Measurements from ENCODE around the gene RHBDF2. TPM values are rescaled to one million over a fixed set of nuclear protein-coding genes. Genes with fewer than 3 reads are reported as not detected.

The RHBDF2 gene
- total and polyA plus RNA-seq, 7 experiments from 2014 or later = 2.9 to 119 (median 31.4) TPM

DNA sequence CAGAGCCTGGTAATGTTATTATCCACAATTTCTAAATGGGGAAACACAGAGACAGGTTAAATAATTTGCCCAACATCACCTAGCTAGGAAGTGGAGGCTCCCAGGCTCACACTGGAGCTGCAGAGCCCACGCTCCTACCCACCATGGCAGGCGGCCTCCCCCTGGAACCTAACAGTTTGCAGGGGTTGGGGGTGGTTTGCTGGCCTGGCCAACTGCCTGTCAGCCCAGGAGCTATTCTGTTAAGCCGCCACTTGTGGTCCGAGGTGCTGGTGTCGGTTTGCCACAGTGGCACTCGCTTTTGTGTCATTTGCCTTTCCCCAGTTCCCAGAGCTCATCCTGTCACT is 42.2 kb upstream of the RHBDF2 start:
- H3K4me3 Mint-ChIP-seq = no peak overlapping the region
- H3K27ac Mint-ChIP-seq = no peak overlapping the region
- H3K36me3 Mint-ChIP-seq = peaks cover 0 to 3% (median 0%) of the 10 kb centered on the region in 5 donors
- POLR2A ChIA-PET = no interaction called here
- H3K4me1 ChIP-seq (ENCODE audit: control insufficient read depth in 2 of 2, insufficient read depth in 2 of 2, low read length in 2 of 2) = no peaks in the 10 kb centered on the region
- CTCF ChIA-PET = interaction anchor here (0.7 to 4.6 kb wide), 2 partner anchors 16 to 20 kb away, joined by 3 to 62 read pairs; no protein-coding TSS in a partner anchor
- H3K4me3 ChIP-seq (ENCODE audit: low read length) = no peak overlapping the region
- intact Hi-C loops (cut with micrococcal nuclease) = no loop called here
- peaks cover 0 to 5% of the 10 kb centered on the region in 2 donors for H3K27me3 ChIP-seq (ENCODE audit: control insufficient read depth in 2 of 2, insufficient read depth in 2 of 2, low read length in 2 of 2)
- H3K27ac ChIP-seq (ENCODE audit: low read depth, low read length) = no peak overlapping the region
- DNase-seq (no peak), ATAC-seq (no peak)
- H3K9me3 Mint-ChIP-seq = no peaks in the 10 kb centered on the region
- peaks cover 0 to 15% (median 10%) of the 10 kb centered on the region in 7 donors for H3K4me1 Mint-ChIP-seq
- H3K36me3 ChIP-seq (ENCODE audit: control insufficient read depth in 2 of 3, insufficient read depth in 3 of 3, low read length in 3 of 3) = no peaks in the 10 kb centered on the region
- H3K9me3 ChIP-seq (ENCODE audit: control insufficient read depth in 2 of 3, low read length in 3 of 3) = no peaks in the 10 kb centered on the region
- H3K27me3 Mint-ChIP-seq = peaks cover 22 to 51% (median 25%) of the 10 kb centered on the region in 5 donors

GRCh38 chr17:76542984-76543383 is 41.8 kb upstream of the RHBDF2 start:
- no peak overlapping the region for H3K4me3 Mint-ChIP-seq
- peaks cover 0 to 15% (median 10%) of the 10 kb centered on the region in 7 donors for H3K4me1 Mint-ChIP-seq
- Histone ChIP-seq H3K4me1 (ENCODE audit: control insufficient read depth in 2 of 2, insufficient read depth in 2 of 2, low read length in 2 of 2) (no peaks in the 10 kb centered on the region), H3K27me3 (ENCODE audit: control insufficient read depth in 2 of 2, insufficient read depth in 2 of 2, low read length in 2 of 2) (peaks cover 0 to 5% of the 10 kb centered on the region in 2 donors), H3K4me3 (ENCODE audit: low read length) (no peak overlapping the region), H3K36me3 (ENCODE audit: control insufficient read depth in 2 of 3, insufficient read depth in 3 of 3, low read length in 3 of 3) (no peaks in the 10 kb centered on the region), H3K27ac (ENCODE audit: low read depth, low read length) (no peak overlapping the region), H3K9me3 (ENCODE audit: control insufficient read depth in 2 of 3, low read length in 3 of 3) (no peaks in the 10 kb centered on the region)
- POLR2A ChIA-PET = no interaction called here
- peaks cover 22 to 53% (median 27%) of the 10 kb centered on the region in 5 donors for H3K27me3 Mint-ChIP-seq
- intact Hi-C loops (cut with micrococcal nuclease) = no loop called here
- DNase-seq = no peak
- H3K9me3 Mint-ChIP-seq = no peaks in the 10 kb centered on the region
- CTCF ChIA-PET = interaction anchor here (4.6 kb wide), 1 partner anchor 20 kb away, joined by 62 read pairs; no protein-coding TSS in a partner anchor
- H3K36me3 Mint-ChIP-seq = peaks cover 0 to 3% (median 0%) of the 10 kb centered on the region in 5 donors
- H3K27ac Mint-ChIP-seq = no peak overlapping the region
- no peak for ATAC-seq

- H3K4me3 Mint-ChIP-seq = no peak overlapping the region
- no peaks in the 10 kb centered on the region for H3K9me3 ChIP-seq (ENCODE audit: control insufficient read depth in 2 of 3, low read length in 3 of 3)
- DNase-seq (no peak), ATAC-seq (no peak)
- intact Hi-C loops (cut with micrococcal nuclease) = no loop called here
- no peak overlapping the region for H3K4me3 ChIP-seq (ENCODE audit: low read length)
- no peaks in the 10 kb centered on the region for H3K4me1 ChIP-seq (ENCODE audit: control insufficient read depth in 2 of 2, insufficient read depth in 2 of 2, low read length in 2 of 2)
- ChIA-PET POLR2A (no interaction called here), CTCF (no interaction called here)
- no peak overlapping the region for H3K27ac Mint-ChIP-seq
- no peak overlapping the region for H3K27ac ChIP-seq (ENCODE audit: low read depth, low read length)
- H3K4me1 Mint-ChIP-seq = peaks cover 0 to 15% (median 10%) of the 10 kb centered on the region in 7 donors
- peaks cover 0 to 3% (median 0%) of the 10 kb centered on the region in 5 donors for H3K36me3 Mint-ChIP-seq
- peaks cover 0 to 5% of the 10 kb centered on the region in 2 donors for H3K27me3 ChIP-seq (ENCODE audit: control insufficient read depth in 2 of 2, insufficient read depth in 2 of 2, low read length in 2 of 2)
- no peaks in the 10 kb centered on the region for H3K36me3 ChIP-seq (ENCODE audit: control insufficient read depth in 2 of 3, insufficient read depth in 3 of 3, low read length in 3 of 3)
- no peaks in the 10 kb centered on the region for H3K9me3 Mint-ChIP-seq
- H3K27me3 Mint-ChIP-seq = peaks cover 22 to 53% (median 27%) of the 10 kb centered on the region in 5 donors
These were observed 41.3 kb upstream of the RHBDF2 start for GRCh38 chr17:76542566-76542971.

DNA sequence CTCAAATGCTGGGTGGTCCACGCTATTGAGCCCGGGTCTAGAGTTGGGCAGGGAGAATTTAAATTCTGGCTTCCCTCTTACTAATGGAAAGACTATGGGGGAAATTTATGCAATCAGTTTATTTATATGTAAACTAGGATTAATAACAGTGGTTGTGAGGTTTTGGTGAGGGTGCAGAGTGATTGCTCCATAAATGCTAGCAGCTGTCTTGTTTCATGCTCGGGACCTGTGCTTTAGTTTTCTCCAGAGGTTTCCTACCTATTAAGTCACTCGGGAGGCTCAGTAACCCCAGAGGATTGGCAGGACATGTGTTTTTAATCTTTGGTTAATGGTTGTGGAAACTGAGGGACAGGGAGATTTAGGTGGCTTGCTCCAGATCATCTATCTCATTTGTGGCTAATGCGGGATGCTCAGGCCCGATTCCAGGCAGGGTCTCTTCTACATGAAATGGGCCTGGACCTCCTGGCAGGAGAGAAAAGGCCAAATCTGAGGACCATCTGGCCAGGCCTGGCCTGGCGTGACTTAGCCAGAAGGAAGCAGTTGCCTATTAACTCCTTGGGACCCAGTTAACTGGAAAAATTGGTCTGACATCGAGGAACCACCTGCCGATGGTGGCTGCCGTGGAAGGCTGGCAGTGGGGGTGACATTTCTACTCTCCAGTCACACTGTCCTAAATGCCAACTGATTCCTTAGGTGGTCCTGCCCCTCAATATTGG is 40.7 kb upstream of the RHBDF2 start:
- CTCF ChIA-PET = no interaction called here
- Mint-ChIP-seq H3K27ac (no peak overlapping the region), H3K4me3 (no peak overlapping the region), H3K36me3 (peaks cover 0 to 3% (median 0%) of the 10 kb centered on the region in 5 donors), H3K27me3 (peaks cover 22 to 57% (median 27%) of the 10 kb centered on the region in 5 donors), H3K9me3 (no peaks in the 10 kb centered on the region), H3K4me1 (peaks cover 0 to 14% (median 10%) of the 10 kb centered on the region in 7 donors)
- no peaks in the 10 kb centered on the region for H3K36me3 ChIP-seq (ENCODE audit: control insufficient read depth in 2 of 3, insufficient read depth in 3 of 3, low read length in 3 of 3)
- intact Hi-C loops (cut with micrococcal nuclease) = no loop called here
- no peaks in the 10 kb centered on the region for H3K4me1 ChIP-seq (ENCODE audit: control insufficient read depth in 2 of 2, insufficient read depth in 2 of 2, low read length in 2 of 2)
- H3K27me3 ChIP-seq (ENCODE audit: control insufficient read depth in 2 of 2, insufficient read depth in 2 of 2, low read length in 2 of 2) = peaks cover 0 to 5% of the 10 kb centered on the region in 2 donors
- H3K4me3 ChIP-seq (ENCODE audit: low read length) = no peak overlapping the region
- H3K27ac ChIP-seq (ENCODE audit: low read depth, low read length) = no peak overlapping the region
- DNase-seq (no peak), ATAC-seq (no peak)
- POLR2A ChIA-PET = no interaction called here
- no peaks in the 10 kb centered on the region for H3K9me3 ChIP-seq (ENCODE audit: control insufficient read depth in 2 of 3, low read length in 3 of 3)

- CTCF ChIA-PET = interaction anchor here (1.7 kb wide), 1 partner anchor 18 kb away, joined by 7 read pairs; no protein-coding TSS in a partner anchor
- Mint-ChIP-seq H3K36me3 (peaks cover 0 to 3% (median 0%) of the 10 kb centered on the region in 5 donors), H3K4me3 (peak overlapping the region in 2 of 10 donors; percentile 17 to 45), H3K27ac (no peak overlapping the region), H3K27me3 (peaks cover 22 to 67% (median 31%) of the 10 kb centered on the region in 5 donors), H3K4me1 (peaks cover 0 to 12% (median 10%) of the 10 kb centered on the region in 7 donors), H3K9me3 (no peaks in the 10 kb centered on the region)
- no peaks in the 10 kb centered on the region for H3K36me3 ChIP-seq (ENCODE audit: control insufficient read depth in 2 of 3, insufficient read depth in 3 of 3, low read length in 3 of 3)
- no peaks in the 10 kb centered on the region for H3K4me1 ChIP-seq (ENCODE audit: control insufficient read depth in 2 of 2, insufficient read depth in 2 of 2, low read length in 2 of 2)
- POLR2A ChIA-PET = interaction anchor here (0.6 to 1.4 kb wide), 5 partner anchors 13 to 91 kb away, joined by 3 to 8 read pairs (median 4); partner anchors contain the start of gene RHBDF2
- H3K9me3 ChIP-seq (ENCODE audit: control insufficient read depth in 2 of 3, low read length in 3 of 3) = no peaks in the 10 kb centered on the region
- H3K27ac ChIP-seq (ENCODE audit: low read depth, low read length) = no peak overlapping the region
- intact Hi-C loops (cut with micrococcal nuclease) = no loop called here
- H3K4me3 ChIP-seq (ENCODE audit: low read length) = no peak overlapping the region
- peak in 1 of 9 donors; percentile 33 for DNase-seq
- peak; percentile 85 for ATAC-seq
- peaks cover 0 to 5% of the 10 kb centered on the region in 2 donors for H3K27me3 ChIP-seq (ENCODE audit: control insufficient read depth in 2 of 2, insufficient read depth in 2 of 2, low read length in 2 of 2)
These were observed 39.4 kb upstream of the RHBDF2 start for GRCh38 chr17:76540381-76541300.

GRCh38 chr17:76539631-76540271 is 38.5 kb upstream of the RHBDF2 start, which contains the start of gene PRCD:
Gene PRCD (plus strand): TSS chr17:76540044. CDS start chr17:76540142, 98 bp downstream.
- Histone ChIP-seq H3K4me1 (ENCODE audit: control insufficient read depth in 2 of 2, insufficient read depth in 2 of 2, low read length in 2 of 2) (no peaks in the 10 kb centered on the region), H3K4me3 (ENCODE audit: low read length) (no peak within 1 kb of the TSS), H3K27me3 (ENCODE audit: control insufficient read depth in 2 of 2, insufficient read depth in 2 of 2, low read length in 2 of 2) (peaks cover 0 to 5% of the 10 kb centered on the region in 2 donors), H3K36me3 (ENCODE audit: control insufficient read depth in 2 of 3, insufficient read depth in 3 of 3, low read length in 3 of 3) (no peaks in the 10 kb centered on the region), H3K27ac (ENCODE audit: low read depth, low read length) (no peak within 1 kb of the TSS), H3K9me3 (ENCODE audit: control insufficient read depth in 2 of 3, low read length in 3 of 3) (no peaks in the 10 kb centered on the region)
- ChIA-PET POLR2A (interaction anchor here (0.6 to 1.4 kb wide), 4 partner anchors 12 to 90 kb away, joined by 3 to 8 read pairs (median 4); no protein-coding TSS in a partner anchor), CTCF (interaction anchor here (1.7 kb wide), 1 partner anchor 17 kb away, joined by 7 read pairs; no protein-coding TSS in a partner anchor)
- H3K4me1 Mint-ChIP-seq = peaks cover 0 to 12% (median 10%) of the 10 kb centered on the region in 7 donors
- intact Hi-C loops (cut with micrococcal nuclease) = no loop called here
- no peaks in the 10 kb centered on the region for H3K9me3 Mint-ChIP-seq
- no peak for DNase-seq
- peaks cover 0 to 3% (median 0%) of the 10 kb centered on the region in 5 donors for H3K36me3 Mint-ChIP-seq
- H3K27me3 Mint-ChIP-seq = peaks cover 22 to 75% (median 31%) of the 10 kb centered on the region in 5 donors
- H3K4me3 Mint-ChIP-seq = peak within 1 kb of the TSS; percentile 10 to 75 (median 55)
- H3K27ac Mint-ChIP-seq = peak within 1 kb of the TSS in 2 of 9 donors; percentile 19 to 21
- no peak for ATAC-seq

Measured in naive thymus-derived CD4-positive, alpha-beta T cell (primary cell).